Inflammatory macrophage treated with lipopolysaccharide for 1 hour (primary cell): ENCODE data around the gene MYPOP.

Experiments
- DNase-seq, 2 donors: peaks; one replicate each; pipeline ENCODE4 v3.0.0-alpha.2; 2020 to 2022

MYPOP gene

DNA sequence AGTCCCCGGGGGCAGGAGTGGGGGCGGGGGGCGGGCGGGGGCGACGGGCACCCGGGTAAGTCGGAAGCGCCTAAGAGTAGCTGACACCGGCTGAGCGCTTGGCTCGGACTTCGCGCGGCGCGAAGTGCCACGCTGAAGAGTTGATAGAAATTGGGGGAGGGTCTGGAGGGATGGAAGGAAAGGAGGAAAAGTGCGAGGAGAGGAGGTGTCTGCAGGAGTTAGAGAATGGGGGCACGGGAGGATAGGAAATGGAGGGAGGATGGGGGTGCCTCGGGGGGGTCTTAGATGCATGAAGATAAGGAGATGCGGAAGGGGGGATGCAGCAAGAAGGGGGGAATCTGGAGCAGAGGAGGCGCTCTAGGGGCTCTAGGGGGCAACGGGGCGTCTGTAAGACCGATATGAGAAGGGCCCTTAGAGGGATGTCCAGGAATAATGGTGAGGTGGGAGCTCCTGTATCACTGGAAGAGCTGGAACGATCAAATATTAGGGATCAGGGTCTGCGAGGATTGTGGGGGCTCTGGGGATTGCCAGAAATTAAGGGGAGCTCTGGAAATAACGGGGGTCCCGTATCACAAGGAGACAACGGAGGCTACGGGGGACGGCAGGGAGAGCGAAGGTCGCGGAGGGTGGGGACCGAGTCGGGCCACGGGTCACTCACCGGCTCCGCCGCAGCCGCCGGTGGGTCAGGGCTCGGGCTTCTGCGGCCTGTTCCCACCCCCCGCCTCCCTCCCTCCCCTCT, at the start of gene MYPOP:
Gene MYPOP (minus strand): TSS at position 702 of the 739 bp plus-strand sequence. CDS start 840 bp downstream, outside the sequence.
- no peak for DNase-seq

GRCh38 chr19:45947926-45948325, 45.5 kb upstream of the MYPOP start:
- no peak for DNase-seq

DNA sequence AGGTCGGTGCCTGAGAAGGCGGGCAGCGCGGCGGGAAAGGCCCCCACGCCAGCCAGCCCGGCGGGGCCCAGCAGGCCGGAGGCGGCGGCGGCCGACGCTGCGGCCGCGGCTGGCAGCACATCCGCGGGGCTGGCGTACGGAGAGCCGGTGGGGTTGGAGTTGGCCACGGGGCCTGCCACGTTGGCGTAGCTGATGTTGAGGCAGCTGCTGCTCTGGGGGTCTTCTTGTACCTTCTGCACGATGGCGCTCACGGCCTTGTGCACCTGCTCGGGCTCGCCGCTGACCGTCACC, 38.0 kb upstream of the MYPOP start:
- DNase-seq, result no peak

- no peak for DNase-seq
Observed at GRCh38 chr19:45939792-45940514, 37.5 kb upstream of the MYPOP start.

DNA sequence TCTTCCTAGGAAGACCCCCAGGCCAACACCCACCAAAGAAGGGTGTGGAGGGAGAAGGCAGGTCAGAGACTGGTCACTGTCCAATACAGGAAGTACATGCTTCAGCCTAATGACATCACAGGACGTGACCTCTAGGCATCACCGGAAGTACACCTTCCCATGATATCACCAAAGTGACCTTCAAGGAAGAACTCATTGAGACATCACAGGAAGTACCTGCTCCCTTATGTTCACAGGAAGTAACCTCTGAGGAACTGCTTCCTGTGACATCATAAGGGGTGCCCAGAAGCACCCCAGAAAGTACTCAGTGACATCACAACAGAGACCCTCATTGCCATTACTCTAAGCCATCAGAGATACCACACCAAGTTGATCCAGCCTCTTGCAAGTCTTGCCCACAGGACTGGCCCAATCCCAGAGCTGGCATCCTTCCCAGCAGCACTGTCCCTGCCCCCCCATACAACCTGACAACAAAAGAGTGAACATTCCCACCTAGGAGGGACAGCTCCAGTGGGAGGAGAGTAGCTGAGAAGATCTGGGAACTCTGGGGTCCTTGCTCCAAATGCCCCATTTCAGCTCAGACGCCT, 36.4 kb upstream of the MYPOP start:
- no peak for DNase-seq

DNA sequence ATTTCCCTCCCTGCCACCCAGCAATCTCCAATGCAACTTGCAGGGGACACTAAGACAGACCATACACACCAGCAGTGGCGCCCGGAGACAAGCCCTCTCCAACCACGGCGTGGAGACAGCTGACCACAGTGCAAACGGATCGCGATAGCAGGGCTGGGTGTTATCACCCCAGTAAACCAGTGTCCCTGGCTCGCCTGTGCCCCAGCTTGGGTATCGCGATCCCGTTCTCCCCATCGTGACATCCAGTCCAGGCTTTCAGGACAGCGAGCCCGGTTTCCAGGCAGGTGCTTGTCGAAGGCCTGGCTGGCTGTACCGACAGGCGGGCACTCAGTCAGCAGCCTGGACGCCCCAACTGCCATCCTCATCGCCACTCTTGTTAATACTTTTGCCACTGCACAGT, 32.9 kb upstream of the MYPOP start:
- no peak for DNase-seq

GRCh38 chr19:45934551-45935230, 32.3 kb upstream of the MYPOP start:
- DNase-seq, result no peak

- DNase-seq, result no peak
Observed at GRCh38 chr19:45933759-45934158, 31.3 kb upstream of the MYPOP start.

DNA sequence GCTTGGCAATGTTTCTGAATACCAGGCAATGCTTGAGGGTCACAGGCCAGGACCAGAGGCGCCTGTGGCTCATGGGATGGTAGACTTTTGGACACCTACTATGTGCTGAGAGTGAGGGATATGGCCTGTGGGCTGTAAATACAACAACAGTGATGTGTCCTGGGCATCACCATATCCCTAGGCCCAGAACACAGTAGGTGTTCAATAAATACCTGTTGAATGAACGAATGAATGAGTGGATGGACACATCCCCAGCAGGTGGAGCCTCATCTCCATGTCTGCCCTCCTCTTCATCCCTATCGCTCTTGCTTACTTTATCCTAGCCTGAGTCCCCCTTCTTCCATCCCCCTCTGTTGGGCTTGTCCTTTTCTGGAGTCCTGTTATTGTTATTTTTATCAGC, 28.6 kb upstream of the MYPOP start:
- DNase-seq, result no peak

DNA sequence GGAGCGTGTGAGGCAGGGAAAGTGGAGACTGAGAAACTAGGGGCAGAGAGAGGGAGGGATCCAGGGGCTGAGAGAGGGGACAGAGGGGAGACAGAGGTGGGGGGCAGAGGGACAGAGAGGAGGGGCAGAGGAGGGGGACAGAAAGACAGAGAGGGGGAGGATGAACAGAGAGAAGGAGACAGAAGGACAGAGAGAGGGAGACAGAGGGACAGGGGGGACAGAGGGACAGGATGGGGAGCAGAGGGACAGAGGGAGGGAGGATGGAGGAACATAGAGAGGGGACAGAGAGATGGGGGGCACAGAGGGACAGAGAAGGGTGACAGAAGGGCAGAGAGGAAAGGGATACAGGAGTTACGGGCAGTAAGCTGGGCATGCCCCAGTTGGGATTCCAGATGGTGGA, 26.8 kb upstream of the MYPOP start:
- no peak for DNase-seq

GRCh38 chr19:45927565-45928261, 25.3 kb upstream of the MYPOP start:
- DNase-seq, result peak; percentile 76 to 95

GRCh38 chr19:45924891-45925447, 22.6 kb upstream of the MYPOP start:
- no peak for DNase-seq

- DNase-seq, result no peak
Observed at GRCh38 chr19:45922281-45922680, 19.9 kb upstream of the MYPOP start.

DNA sequence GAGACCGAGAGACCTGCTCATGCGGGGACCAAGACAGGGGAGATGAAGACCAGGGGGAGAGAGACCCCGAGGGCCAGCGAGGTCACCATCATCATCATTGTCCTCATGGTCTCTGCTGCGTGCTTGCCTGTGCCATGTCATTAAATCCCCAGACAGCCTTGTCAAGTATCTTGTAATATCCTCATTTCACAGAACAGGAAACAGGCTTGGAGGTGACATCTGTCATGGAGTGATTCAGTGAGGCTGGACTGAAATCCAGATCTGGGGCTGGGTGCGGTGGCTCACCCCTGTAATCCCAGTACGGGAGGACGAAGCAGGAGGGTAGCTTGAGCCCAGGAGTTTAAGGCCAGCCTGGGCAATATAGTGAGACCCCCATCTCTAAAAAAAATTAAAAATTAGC, 18.0 kb upstream of the MYPOP start:
- DNase-seq, result no peak

DNA sequence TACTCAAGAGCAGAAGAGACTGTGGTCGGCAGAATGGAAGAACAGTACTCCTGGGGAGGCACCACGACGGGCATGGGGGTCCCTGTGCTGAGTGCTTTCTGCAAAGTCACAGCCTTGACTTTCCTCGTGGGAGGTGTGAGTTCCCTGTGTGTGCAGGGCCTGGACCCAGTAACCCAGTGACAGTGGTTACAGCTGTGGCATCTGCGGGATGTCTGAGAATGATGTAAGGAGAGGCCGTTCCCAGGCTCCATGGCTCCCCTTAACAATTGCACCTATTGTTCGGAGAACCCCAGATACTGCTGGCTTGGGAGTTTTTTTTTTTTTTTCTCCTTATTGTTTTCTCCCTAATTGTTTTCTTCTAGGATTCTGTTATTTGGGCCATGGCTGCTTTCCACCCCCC, 17.3 kb upstream of the MYPOP start:
- DNase-seq, result no peak

GRCh38 chr19:45918721-45919120, 16.3 kb upstream of the MYPOP start:
- no peak for DNase-seq

DNA sequence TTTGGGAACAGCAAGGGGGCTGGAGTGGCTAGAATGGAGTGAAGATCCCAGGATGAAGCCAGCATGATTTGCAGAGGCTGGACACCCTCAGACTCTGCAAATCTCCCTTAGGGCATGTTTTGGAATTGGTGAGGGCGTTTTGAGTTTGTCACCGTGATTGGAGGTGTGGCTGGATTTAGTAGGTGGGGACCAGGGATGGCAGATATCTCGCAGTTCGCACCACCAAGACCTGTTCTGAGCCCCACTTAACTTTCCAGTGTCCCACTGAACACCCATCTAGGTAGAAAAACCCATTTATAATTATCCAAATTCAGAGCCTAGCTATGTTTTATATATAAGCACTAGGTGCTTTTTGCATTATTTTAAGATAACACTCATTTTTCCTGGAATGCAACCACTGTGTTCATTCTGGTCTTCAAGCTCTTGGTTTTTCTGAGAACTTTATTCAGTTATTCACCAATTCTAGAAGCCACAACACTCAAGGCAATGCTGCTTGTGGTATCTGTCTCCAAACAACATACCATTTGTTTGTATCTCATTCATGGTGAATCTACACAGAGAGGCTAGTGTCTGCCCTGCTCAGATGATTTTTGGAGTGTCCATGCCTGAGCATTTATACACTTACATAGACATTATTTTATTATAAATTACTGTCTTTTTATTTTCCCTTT, 15.1 kb upstream of the MYPOP start:
- no peak for DNase-seq

GRCh38 chr19:45913874-45914830, 11.7 kb upstream of the MYPOP start, which contains the start of gene NANOS2:
Gene NANOS2 (minus strand): TSS chr19:45914778. CDS start chr19:45914693, 85 bp downstream.
- DNase-seq, result no peak

DNA sequence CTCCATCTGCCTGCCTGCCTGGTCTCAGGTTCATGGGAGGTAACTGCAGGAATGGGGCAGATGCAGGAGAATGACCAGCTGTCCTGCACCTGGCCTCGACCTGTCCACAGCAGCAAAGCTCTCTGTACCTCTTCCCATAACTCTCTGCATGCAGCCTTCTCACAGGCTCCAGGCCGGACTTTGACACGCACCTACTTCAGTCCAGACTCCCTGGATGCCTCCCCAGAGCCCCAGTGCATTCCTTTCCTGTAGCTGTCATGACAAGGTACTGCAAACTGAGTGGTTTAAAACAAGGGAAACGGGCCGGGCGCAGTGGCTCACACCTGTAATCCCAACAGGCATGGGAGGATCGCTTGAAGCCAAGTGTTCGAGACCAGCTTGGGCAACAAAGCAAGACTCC, 8.9 kb upstream of the MYPOP start:
- no peak for DNase-seq

DNA sequence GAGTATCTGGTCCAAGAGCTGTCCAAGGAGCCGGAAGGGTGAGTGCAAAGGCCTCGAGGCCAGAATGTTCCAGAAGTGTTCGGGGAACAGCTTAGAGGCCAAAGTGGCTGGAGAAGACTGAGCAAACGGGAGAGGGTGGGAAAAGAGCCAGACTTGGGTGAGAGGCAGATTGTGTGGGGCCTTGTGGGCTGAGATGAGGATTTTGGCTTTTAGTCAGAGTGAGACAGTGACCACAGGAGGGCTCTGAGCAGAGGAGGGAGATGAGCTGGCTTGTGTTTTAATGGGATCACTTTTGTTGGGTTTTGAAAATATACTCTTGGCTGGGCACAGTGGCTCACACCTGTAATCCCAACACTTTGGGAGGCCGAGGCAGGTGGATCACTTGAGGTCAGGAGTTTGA, 6.5 kb upstream of the MYPOP start:
- DNase-seq, result no peak

GRCh38 chr19:45906221-45906620, 3.8 kb upstream of the MYPOP start:
- DNase-seq, result peak; percentile 13 to 59
